Measurements from ENCODE around the gene NFE2L1. TPM values are rescaled to one million over a fixed set of nuclear protein-coding genes. Genes with fewer than 3 reads are reported as not detected.
A peak's percentile ranks its signal among the peaks of the same experiment; 100 is the strongest.
"Not testable (repeated sequence)": the region's sequence is repeated elsewhere in the genome, so short reads cannot be mapped to it uniquely, and the experiment has no call there.

NFE2L1 gene
- total RNA-seq, 1 experiment from 2014 or later = 149 TPM

DNA sequence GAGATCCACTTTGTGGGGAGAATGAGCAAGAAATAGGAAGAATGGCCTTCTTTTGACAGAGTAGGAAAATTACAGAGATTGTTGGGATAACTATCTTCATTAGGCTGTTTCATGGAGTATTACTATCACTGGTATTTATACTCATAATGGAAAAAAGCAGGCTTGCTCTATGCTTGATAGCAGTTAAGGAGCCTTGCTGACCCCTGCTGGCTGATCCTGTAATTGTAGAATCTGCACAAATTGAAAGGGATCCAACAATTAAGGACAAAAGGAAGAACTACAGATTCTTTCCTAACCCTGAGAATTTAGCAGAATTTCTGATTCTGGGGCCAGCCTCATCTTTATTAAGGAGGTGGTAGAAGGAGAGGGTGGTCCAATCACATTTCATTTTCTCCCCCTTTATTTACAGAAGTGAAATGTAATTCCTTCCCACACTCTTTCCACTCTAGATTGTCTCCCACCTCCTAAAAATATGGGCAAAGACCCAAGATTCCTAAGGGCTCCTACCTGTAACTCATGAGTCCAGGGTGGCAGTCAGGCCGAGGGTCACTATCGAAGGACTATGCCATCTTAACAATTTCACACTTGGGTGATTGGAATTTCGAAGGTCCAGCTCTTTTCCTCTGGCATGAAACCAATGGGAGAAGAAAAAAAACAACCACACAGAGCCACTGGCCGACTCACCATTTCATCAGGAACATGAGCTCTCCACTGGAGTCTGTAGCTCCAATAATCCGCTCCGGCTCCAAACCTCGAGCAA lies 26.3 kb downstream of the NFE2L1 start:
- CTCF ChIA-PET = interaction anchor here (0.7 to 0.9 kb wide), 3 partner anchors 48 to 529 kb away, joined by 3 to 7 read pairs (median 6); no protein-coding TSS in a partner anchor
- Histone ChIP-seq H3K4me3 (ENCODE audit: low read depth, low read length, poor library complexity, severe bottlenecking) (no peak overlapping the region), H3K27me3 (replicated peaks; ENCODE audit: insufficient read depth, low read depth, low read length, poor library complexity) (no peaks in the 10 kb centered on the region), H3K36me3 (ENCODE audit: insufficient read depth, low read length, poor library complexity, severe bottlenecking) (peaks cover 73% of the 10 kb centered on the region), H3K27ac (ENCODE audit: low read depth, low read length, poor library complexity, severe bottlenecking) (no peak overlapping the region), H3K9me3 (ENCODE audit: low read depth, low read length, poor library complexity, severe bottlenecking) (no peaks in the 10 kb centered on the region), H3K4me1 (ENCODE audit: insufficient read depth, low read length, poor library complexity, severe bottlenecking) (no peaks in the 10 kb centered on the region)
- POLR2A ChIA-PET (ENCODE audit: low non-redundant PET) = interaction anchor here (0.7 kb wide), 1 partner anchor 73 kb away, joined by 5 read pairs; no protein-coding TSS in a partner anchor
- BruUV-seq (replicated peaks) = no TSS peak
- intact Hi-C loops (cut with micrococcal nuclease; ENCODE audit: unreplicated experiment) = loop anchor here (1.0 kb wide), 1 partner anchor 48 kb away; no protein-coding TSS in a partner anchor
- peak; percentile 85 for DNase-seq (ENCODE audit: low spot score)
- TF ChIP-seq, protein P1, sequence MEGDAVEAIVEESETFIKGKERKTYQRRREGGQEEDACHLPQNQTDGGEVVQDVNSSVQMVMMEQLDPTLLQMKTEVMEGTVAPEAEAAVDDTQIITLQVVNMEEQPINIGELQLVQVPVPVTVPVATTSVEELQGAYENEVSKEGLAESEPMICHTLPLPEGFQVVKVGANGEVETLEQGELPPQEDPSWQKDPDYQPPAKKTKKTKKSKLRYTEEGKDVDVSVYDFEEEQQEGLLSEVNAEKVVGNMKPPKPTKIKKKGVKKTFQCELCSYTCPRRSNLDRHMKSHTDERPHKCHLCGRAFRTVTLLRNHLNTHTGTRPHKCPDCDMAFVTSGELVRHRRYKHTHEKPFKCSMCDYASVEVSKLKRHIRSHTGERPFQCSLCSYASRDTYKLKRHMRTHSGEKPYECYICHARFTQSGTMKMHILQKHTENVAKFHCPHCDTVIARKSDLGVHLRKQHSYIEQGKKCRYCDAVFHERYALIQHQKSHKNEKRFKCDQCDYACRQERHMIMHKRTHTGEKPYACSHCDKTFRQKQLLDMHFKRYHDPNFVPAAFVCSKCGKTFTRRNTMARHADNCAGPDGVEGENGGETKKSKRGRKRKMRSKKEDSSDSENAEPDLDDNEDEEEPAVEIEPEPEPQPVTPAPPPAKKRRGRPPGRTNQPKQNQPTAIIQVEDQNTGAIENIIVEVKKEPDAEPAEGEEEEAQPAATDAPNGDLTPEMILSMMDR (conservative IDR thresholded peaks at IDR 0.05; ENCODE audit: low read depth, low read length) = peak; percentile 87
- TF ChIP-seq EZH2 (IDR thresholded peaks at IDR 0.05; ENCODE audit: borderline replicate concordance, low read depth, low read length, poor library complexity, severe bottlenecking) = no peak

DNA sequence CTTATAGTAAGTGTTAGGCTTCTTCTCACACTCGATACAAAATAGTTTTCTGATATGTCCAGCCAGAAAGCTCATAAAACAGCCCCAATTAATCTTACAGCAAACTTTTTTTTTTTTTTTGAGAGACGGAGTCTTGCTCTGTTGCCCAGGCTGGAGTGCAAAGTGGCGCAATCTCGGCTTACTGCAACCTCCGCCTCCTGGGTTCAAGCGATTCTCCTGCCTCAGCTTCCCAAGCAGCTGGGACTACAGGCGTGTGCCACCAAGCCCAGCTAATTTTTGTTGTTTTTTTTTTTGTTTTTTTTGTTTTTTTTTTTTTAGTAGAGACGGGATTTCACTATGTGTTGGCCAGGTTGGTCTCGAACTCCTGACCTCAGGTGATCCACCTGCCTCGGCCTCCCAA lies 29.0 kb downstream of the NFE2L1 start:
- H3K4me3 ChIP-seq (ENCODE audit: low read depth, low read length, poor library complexity, severe bottlenecking); H3K27me3 ChIP-seq (replicated peaks; ENCODE audit: insufficient read depth, low read depth, low read length, poor library complexity); BruUV-seq (replicated peaks); H3K9me3 ChIP-seq (ENCODE audit: low read depth, low read length, poor library complexity, severe bottlenecking); POLR2A ChIA-PET (ENCODE audit: low non-redundant PET); H3K27ac ChIP-seq (ENCODE audit: low read depth, low read length, poor library complexity, severe bottlenecking); DNase-seq (ENCODE audit: low spot score); intact Hi-C loops (cut with micrococcal nuclease; ENCODE audit: unreplicated experiment); H3K4me1 ChIP-seq (ENCODE audit: insufficient read depth, low read length, poor library complexity, severe bottlenecking): not testable (repeated sequence)
- CTCF ChIA-PET = interaction anchor here (0.6 kb wide), 1 partner anchor 52 kb away, joined by 4 read pairs; no protein-coding TSS in a partner anchor
- H3K36me3 ChIP-seq (ENCODE audit: insufficient read depth, low read length, poor library complexity, severe bottlenecking) = peaks cover 47% of the 10 kb centered on the region

DNA sequence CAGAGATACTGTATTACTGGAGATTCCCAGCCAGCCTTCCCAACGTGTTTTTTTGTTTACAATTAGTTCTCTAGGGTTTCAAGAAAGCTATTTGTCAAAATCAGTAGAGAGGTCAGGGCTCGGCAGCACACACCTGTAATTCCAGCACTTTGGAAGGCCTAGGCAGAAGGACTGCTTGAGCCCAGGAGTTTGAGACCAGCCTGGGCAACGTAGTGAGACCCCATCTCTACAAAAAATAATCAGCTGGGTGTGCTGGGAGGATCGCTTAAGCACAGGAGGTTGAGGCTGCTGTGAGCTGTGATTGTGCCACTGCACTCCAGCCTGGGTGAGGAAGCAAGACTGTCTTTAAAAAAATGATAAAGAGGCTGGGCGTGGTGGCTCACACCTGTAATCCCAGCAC lies 33.7 kb downstream of the NFE2L1 start:
- peaks cover 11% of the 10 kb centered on the region for H3K4me1 ChIP-seq (ENCODE audit: insufficient read depth, low read length, poor library complexity, severe bottlenecking)
- H3K27me3 ChIP-seq (replicated peaks; ENCODE audit: insufficient read depth, low read depth, low read length, poor library complexity) = no peaks in the 10 kb centered on the region
- no TSS peak for BruUV-seq (replicated peaks)
- H3K36me3 ChIP-seq (ENCODE audit: insufficient read depth, low read length, poor library complexity, severe bottlenecking) = peaks cover 2% of the 10 kb centered on the region
- H3K9me3 ChIP-seq (ENCODE audit: low read depth, low read length, poor library complexity, severe bottlenecking) = no peaks in the 10 kb centered on the region
- intact Hi-C loops (cut with micrococcal nuclease; ENCODE audit: unreplicated experiment) = loop anchor here (2.0 kb wide), 1 partner anchor 49 kb away; no protein-coding TSS in a partner anchor
- no peak for TF ChIP-seq EZH2 (IDR thresholded peaks at IDR 0.05; ENCODE audit: borderline replicate concordance, low read depth, low read length, poor library complexity, severe bottlenecking)
- TF ChIP-seq, protein P1 (conservative IDR thresholded peaks at IDR 0.05; ENCODE audit: low read depth, low read length) = no peak
- no peak for DNase-seq (ENCODE audit: low spot score)
- H3K4me3 ChIP-seq (ENCODE audit: low read depth, low read length, poor library complexity, severe bottlenecking) = no peak overlapping the region
- POLR2A ChIA-PET (ENCODE audit: low non-redundant PET) = no interaction called here
- CTCF ChIA-PET = interaction anchor here (0.6 kb wide), 1 partner anchor 51 kb away, joined by 3 read pairs; no protein-coding TSS in a partner anchor
- no peak overlapping the region for H3K27ac ChIP-seq (ENCODE audit: low read depth, low read length, poor library complexity, severe bottlenecking)
